Neuron (in vitro differentiated cells): Measurements from ENCODE around the gene PCDHB16.
"Not testable (repeated sequence)": the region's sequence is repeated elsewhere in the genome, so short reads cannot be mapped to it uniquely, and the experiment has no call there.

ENCODE experiments used
- H2AFZ ChIP-seq: one replicate; pipeline ENCODE4 v1.6.1; 2013; ENCODE audit warnings: low read depth, mild to moderate bottlenecking, inconsistent platforms, low read length, moderate library complexity
- H3K27me3 ChIP-seq: one replicate; pipeline ENCODE4 v1.6.1; 2013; ENCODE audit warnings: low read length; ENCODE audit not compliant: insufficient read depth
- H3K36me3 ChIP-seq: one replicate; pipeline ENCODE4 v1.6.1; 2013; ENCODE audit warnings: low read length; ENCODE audit not compliant: insufficient read depth
- H3K4me1 ChIP-seq: one replicate; pipeline ENCODE4 v1.6.1; 2013; ENCODE audit warnings: low read length; ENCODE audit not compliant: insufficient read depth
- H3K4me3 ChIP-seq: 2 replicates; pipeline ENCODE4 v1.5.1; 2013; ENCODE audit warnings: mild to moderate bottlenecking, low read length, moderate library complexity
- H3K9me3 ChIP-seq: one replicate; pipeline ENCODE4 v1.6.1; 2013; ENCODE audit warnings: low read length

Gene PCDHB16

GRCh38 chr5:141224844-141225243 lies 42.7 kb downstream of the PCDHB16 start:
- not testable (repeated sequence) for H3K9me3 ChIP-seq, H3K4me1 ChIP-seq

GRCh38 chr5:141225421-141225820 lies 43.2 kb downstream of the PCDHB16 start:
- not testable (repeated sequence) for H3K36me3 ChIP-seq, H2AFZ ChIP-seq, H3K4me1 ChIP-seq, H3K27me3 ChIP-seq, H3K4me3 ChIP-seq, H3K9me3 ChIP-seq

More at GRCh38 chr5:141224844-141225243, 42.7 kb downstream of the PCDHB16 start:
- H3K36me3 ChIP-seq, H3K4me3 ChIP-seq, H2AFZ ChIP-seq, H3K27me3 ChIP-seq: not testable (repeated sequence)

GRCh38 chr5:141234109-141234667 lies 52.0 kb downstream of the PCDHB16 start:
- H3K4me3 ChIP-seq = no peak overlapping the region
- H3K36me3 ChIP-seq = no peaks in the 10 kb centered on the region
- peaks cover 26% of the 10 kb centered on the region for H3K9me3 ChIP-seq
- no peaks in the 10 kb centered on the region for H3K27me3 ChIP-seq
- no peaks in the 10 kb centered on the region for H3K4me1 ChIP-seq
- no peak overlapping the region for H2AFZ ChIP-seq
